Eye (tissue), 1 donor: ENCODE measurements around the gene ARL16.

ENCODE experiments used
- DNase-seq: peaks from one replicate; pipeline ENCODE4 v3.0.0-alpha.2; 2015

ARL16 gene

GRCh38 chr17:81666092-81666341 lies 17.6 kb downstream of the ARL16 start:
- no peak for DNase-seq

- DNase-seq: no peak
Observed at GRCh38 chr17:81665205-81666091, 18.1 kb downstream of the ARL16 start.

GRCh38 chr17:81664051-81664470 lies 19.5 kb downstream of the ARL16 start:
- DNase-seq: no peak

GRCh38 chr17:81662002-81662401 lies 21.6 kb downstream of the ARL16 start:
- no peak for DNase-seq

GRCh38 chr17:81660441-81660840 lies 23.2 kb downstream of the ARL16 start:
- no peak for DNase-seq

- no peak for DNase-seq
Observed at GRCh38 chr17:81659038-81659437, 24.6 kb downstream of the ARL16 start.

- peak; percentile 38 for DNase-seq
Observed at GRCh38 chr17:81656835-81657234, 26.8 kb downstream of the ARL16 start.

- no peak for DNase-seq
Observed at GRCh38 chr17:81656118-81656743, 27.4 kb downstream of the ARL16 start, which contains the start of gene PDE6G. Gene PDE6G, minus strand, starts transcription at chr17:81656542. Its CDS starts 3,237 bp downstream, at chr17:81653305.

GRCh38 chr17:81655378-81656117 lies 28.0 kb downstream of the ARL16 start:
- no peak for DNase-seq

GRCh38 chr17:81652906-81653771 lies 30.5 kb downstream of the ARL16 start:
- DNase-seq: peak; percentile 49

GRCh38 chr17:81651692-81652091 lies 31.9 kb downstream of the ARL16 start:
- peak; percentile 30 for DNase-seq

GRCh38 chr17:81650951-81651350 lies 32.6 kb downstream of the ARL16 start:
- DNase-seq: no peak

- DNase-seq: no peak
Observed at GRCh38 chr17:81648707-81649085, 34.9 kb downstream of the ARL16 start.

GRCh38 chr17:81648013-81648706 lies 35.4 kb downstream of the ARL16 start:
- DNase-seq: no peak

GRCh38 chr17:81647640-81648012 lies 36.0 kb downstream of the ARL16 start:
- DNase-seq: no peak

- DNase-seq: no peak
Observed at GRCh38 chr17:81646869-81647600, 36.6 kb downstream of the ARL16 start.

GRCh38 chr17:81644976-81645952 lies 38.3 kb downstream of the ARL16 start:
- no peak for DNase-seq

GRCh38 chr17:81644496-81644895 lies 39.1 kb downstream of the ARL16 start:
- no peak for DNase-seq

GRCh38 chr17:81641825-81642489 lies 41.6 kb downstream of the ARL16 start:
- peak; percentile 20 for DNase-seq

- DNase-seq: no peak
Observed at GRCh38 chr17:81640011-81640410, 43.6 kb downstream of the ARL16 start.
